Fibroblast of villous mesenchyme (primary cell): ENCODE data around the gene TTC24. TPM values are rescaled to one million over a fixed set of nuclear protein-coding genes. Genes with fewer than 3 reads are reported as not detected.
"Not testable (repeated sequence)": the region's sequence is repeated elsewhere in the genome, so short reads cannot be mapped to it uniquely, and the experiment has no call there.

Source experiments
- DNase-seq: peaks from one replicate; pipeline ENCODE4 v3.0.0-alpha.2; 2010; ENCODE audit warnings: low read depth
- H3K4me3 ChIP-seq: 2 replicates; pipeline ENCODE4 v1.5.1; 2011; ENCODE audit warnings: low read depth, mild to moderate bottlenecking, low read length
- total RNA-seq: library from RNA; depleted of rRNA; stranded (reverse); fragments of >200 nt; gene quantifications from 2 replicates; pipeline ENCODE4 v1.2.3, GENCODE V29; 2012
- TF ChIP-seq, protein P1 (sequence below): IDR thresholded peaks from 2 replicates; pipeline ENCODE4 v1.5.1; 2012; ENCODE audit warnings: low read depth, mild to moderate bottlenecking, low read length; ENCODE audit not compliant: insufficient read depth

TTC24 gene
- total RNA-seq, 1 donor, result not detected

DNA sequence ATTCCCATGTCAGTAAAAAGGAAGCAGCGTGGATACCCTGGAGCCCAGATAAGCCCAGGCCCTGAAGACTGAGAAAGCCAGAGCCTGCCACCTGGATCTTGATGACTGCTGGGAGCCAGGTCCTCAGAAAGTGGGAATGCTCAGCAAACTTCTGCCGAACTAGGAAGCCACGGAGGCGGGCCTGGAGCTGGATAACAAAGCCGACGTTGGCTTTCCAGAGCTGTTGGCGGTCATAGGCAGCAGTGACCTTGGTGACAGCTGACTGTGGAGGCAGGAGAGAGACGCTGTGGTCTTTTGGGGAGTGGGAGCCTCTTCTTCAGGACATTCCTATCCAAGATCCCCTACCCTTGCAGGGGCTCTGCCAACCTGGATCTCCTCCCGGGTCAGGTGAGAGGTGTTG, 31.5 kb upstream of the TTC24 start:
- DNase-seq, result no peak
- no peak overlapping the region for H3K4me3 ChIP-seq
- TF ChIP-seq, protein P1, sequence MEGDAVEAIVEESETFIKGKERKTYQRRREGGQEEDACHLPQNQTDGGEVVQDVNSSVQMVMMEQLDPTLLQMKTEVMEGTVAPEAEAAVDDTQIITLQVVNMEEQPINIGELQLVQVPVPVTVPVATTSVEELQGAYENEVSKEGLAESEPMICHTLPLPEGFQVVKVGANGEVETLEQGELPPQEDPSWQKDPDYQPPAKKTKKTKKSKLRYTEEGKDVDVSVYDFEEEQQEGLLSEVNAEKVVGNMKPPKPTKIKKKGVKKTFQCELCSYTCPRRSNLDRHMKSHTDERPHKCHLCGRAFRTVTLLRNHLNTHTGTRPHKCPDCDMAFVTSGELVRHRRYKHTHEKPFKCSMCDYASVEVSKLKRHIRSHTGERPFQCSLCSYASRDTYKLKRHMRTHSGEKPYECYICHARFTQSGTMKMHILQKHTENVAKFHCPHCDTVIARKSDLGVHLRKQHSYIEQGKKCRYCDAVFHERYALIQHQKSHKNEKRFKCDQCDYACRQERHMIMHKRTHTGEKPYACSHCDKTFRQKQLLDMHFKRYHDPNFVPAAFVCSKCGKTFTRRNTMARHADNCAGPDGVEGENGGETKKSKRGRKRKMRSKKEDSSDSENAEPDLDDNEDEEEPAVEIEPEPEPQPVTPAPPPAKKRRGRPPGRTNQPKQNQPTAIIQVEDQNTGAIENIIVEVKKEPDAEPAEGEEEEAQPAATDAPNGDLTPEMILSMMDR, result no peak

DNA sequence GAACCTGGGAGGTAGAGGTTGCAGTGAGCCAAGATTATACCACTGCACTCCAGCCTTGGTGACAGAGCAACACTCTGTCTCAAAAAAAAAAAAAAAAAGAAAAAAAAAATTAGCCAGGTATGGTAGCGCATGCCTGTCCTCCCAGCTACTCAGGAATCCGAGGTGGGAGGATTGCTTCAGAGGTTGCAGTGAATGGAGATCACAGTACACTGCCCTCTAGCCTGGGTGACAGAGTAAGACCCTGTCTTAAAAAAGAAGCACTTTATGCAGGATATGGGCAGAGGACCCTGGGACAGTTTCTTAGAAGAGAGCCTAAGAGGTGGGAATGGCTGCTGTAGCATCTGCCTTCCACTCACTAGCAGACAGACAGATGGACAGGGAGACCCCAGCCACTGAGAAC, 30.1 kb upstream of the TTC24 start:
- DNase-seq, result no peak
- no peak overlapping the region for H3K4me3 ChIP-seq
- TF ChIP-seq, protein P1, result no peak

DNA sequence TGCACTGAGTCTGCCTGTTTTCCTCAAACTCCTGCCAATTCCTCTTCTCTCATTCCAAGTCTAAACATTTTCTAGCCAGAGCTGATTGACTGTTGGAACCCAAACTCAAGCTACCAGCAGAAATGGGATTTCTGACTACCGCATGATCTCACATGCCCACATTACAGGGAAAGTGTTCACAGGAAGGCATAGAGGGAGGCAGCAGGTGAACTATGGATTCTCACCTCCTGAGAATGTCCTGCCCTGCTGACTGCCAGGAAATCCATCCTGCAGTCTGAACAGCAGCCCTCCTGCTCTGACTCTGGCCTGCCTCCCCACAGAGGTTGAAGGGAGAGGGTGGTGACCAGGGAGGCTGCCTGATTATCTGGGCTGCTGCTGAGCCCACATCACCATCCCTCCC, 29.7 kb upstream of the TTC24 start:
- TF ChIP-seq, protein P1, result no peak
- DNase-seq, result no peak
- no peak overlapping the region for H3K4me3 ChIP-seq

DNA sequence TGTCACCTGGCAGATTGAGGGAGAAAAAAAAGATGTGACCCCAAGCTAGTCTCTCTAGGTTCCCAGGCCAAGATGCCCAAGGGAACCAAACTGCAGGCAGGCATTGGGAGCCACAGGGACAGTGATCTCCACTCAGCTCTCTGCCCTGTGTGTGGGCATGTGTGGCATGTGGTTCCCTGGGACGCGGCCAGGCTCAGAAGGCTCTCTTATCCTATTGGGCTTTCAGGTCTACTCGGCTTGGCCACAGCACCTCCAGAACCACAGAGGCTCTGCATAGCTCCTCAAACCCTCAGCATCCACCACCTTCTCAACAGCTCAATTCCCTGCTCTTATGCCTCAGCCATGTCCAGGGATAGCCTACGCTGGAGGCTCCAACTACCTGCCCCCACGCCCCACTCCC, 29.2 kb upstream of the TTC24 start:
- no peak for DNase-seq
- no peak overlapping the region for H3K4me3 ChIP-seq
- TF ChIP-seq, protein P1, result no peak

DNA sequence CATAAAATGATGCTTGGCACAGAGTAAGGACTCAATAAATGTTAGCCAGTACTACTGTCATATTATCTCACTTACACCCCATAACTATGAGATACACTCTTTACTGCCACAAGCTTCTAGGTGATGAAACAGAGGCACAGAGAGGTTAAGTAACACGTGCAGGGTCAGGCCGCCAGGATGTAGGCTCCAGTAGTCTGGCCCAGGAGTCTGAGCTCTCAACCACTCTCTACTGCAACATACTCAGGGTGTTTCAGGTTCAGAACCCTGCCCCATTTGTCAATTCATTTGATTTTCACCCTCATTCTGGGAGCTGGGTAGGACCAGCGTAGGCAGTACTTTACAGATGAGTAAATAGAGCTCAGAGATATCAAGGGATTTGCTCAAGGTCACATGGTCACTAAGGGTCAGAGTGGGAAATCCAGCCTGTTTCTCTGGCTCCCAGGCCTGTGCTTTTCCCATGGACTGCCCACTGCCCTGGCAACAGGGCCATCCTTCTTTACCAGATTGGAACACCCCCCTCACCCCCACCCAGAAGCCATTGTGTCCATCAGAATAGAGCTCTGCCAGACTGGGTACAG, 28.4 kb upstream of the TTC24 start:
- TF ChIP-seq, protein P1, result no peak
- DNase-seq, result no peak

DNA sequence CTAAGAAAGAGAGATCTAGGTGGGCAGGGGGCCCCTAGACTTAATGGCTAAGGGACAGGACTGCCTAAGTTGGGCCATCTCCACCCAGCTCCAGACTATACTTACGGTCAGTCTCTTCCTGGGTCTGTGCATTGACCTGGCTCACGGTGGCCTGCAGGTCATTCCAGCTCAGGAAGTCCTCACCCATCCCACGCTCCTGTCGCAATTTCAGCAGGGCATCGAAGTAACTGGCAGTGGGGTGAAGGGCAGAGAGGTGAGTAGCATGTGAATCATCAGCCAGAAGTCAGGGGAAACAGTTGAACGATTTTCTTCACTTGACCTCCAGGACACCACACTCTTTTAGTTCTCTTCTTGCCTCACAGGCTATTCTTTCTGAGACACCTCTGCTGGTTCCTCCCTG, 27.7 kb upstream of the TTC24 start:
- TF ChIP-seq, protein P1, result no peak
- no peak for DNase-seq
- H3K4me3 ChIP-seq, result no peak overlapping the region

More for the DNA sequence above, 28.4 kb upstream of the TTC24 start:
- no peak overlapping the region for H3K4me3 ChIP-seq

DNA sequence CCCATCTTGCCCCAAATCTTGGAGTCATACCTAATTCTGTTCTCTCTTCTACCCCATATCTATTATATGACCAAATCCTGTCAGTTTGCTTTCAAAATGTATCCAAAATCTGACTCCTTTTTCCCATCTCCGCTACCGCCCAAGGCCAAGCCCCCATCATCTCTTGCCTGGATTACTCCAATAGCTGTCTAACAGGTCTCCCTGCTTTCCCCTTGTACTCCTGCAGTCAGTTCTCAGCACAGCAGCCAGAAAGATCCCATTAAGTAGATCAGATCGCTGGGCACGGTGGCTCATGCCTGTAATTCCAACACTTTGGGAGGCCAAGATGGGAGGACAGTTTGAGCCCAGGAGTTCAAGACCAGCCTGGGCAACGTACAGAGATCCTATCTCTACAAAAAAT, 27.0 kb upstream of the TTC24 start:
- no peak overlapping the region for H3K4me3 ChIP-seq
- TF ChIP-seq, protein P1, result no peak
- DNase-seq, result no peak

DNA sequence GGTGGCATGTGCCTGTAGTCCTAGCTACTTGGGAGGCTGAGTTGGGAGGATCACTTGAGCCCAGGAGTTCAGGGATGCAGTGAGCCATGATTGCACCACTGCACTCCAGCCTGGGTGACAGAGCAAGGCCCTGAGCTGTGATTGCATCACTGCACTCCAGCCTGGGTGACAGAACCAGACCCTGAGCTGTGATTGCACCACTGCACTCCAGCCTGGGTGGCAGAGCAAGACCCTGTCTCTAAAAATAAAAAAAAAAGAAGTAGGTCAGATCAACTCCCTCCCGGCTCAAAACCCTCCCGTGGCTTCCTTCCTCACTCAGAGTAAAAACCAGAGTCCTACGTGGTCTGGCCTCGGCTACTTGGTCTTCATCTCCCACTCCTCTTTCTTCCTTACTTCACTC, 26.6 kb upstream of the TTC24 start:
- H3K4me3 ChIP-seq, result not testable (repeated sequence)
- peak; percentile 16 for DNase-seq
